Osteocyte (in vitro differentiated cells): ENCODE measurements around the gene TMEM95. TPM values are rescaled to one million over a fixed set of nuclear protein-coding genes. Genes with fewer than 3 reads are reported as not detected.

ENCODE experiments used
- DNase-seq: peaks from one replicate; pipeline ENCODE4 v3.0.0; 2021; ENCODE audit warnings: mixed read lengths; ENCODE audit not compliant: unreplicated experiment; ENCODE audit errors: extremely low spot score
- H3K27ac Mint-ChIP-seq: one replicate; pipeline ENCODE4 v1.8.0; 2021; ENCODE audit warnings: mild to moderate bottlenecking, mixed read lengths; ENCODE audit not compliant: unreplicated experiment
- H3K27me3 Mint-ChIP-seq: one replicate; pipeline ENCODE4 v1.8.0; 2021; ENCODE audit warnings: mixed read lengths; ENCODE audit not compliant: unreplicated experiment
- H3K36me3 Mint-ChIP-seq: one replicate; pipeline ENCODE4 v1.8.0; 2021; ENCODE audit warnings: mixed read lengths; ENCODE audit not compliant: unreplicated experiment
- H3K4me1 Mint-ChIP-seq: one replicate; pipeline ENCODE4 v1.8.0; 2021; ENCODE audit warnings: mixed read lengths; ENCODE audit not compliant: unreplicated experiment
- H3K4me3 Mint-ChIP-seq: one replicate; pipeline ENCODE4 v1.8.0; 2021; ENCODE audit warnings: mild to moderate bottlenecking, moderate library complexity, mixed read lengths; ENCODE audit not compliant: unreplicated experiment
- H3K9me3 Mint-ChIP-seq: one replicate; pipeline ENCODE4 v1.8.0; 2021; ENCODE audit warnings: mixed read lengths; ENCODE audit not compliant: unreplicated experiment
- total RNA-seq: library from RNA; stranded (reverse); gene quantifications from 2 replicates; pipeline ENCODE4 v1.2.1, GENCODE V29; 2021
- TF ChIP-seq, protein P1 (sequence below): fragments of 200-600 bp; sonication (generic); IDR thresholded peaks from 2 replicates; pipeline ENCODE4 v1.5.0; 2021; ENCODE audit warnings: antibody characterized with exemption, mild to moderate bottlenecking, moderate library complexity

TMEM95 gene
- total RNA-seq, 1 donor from 2014 or later = not detected

DNA sequence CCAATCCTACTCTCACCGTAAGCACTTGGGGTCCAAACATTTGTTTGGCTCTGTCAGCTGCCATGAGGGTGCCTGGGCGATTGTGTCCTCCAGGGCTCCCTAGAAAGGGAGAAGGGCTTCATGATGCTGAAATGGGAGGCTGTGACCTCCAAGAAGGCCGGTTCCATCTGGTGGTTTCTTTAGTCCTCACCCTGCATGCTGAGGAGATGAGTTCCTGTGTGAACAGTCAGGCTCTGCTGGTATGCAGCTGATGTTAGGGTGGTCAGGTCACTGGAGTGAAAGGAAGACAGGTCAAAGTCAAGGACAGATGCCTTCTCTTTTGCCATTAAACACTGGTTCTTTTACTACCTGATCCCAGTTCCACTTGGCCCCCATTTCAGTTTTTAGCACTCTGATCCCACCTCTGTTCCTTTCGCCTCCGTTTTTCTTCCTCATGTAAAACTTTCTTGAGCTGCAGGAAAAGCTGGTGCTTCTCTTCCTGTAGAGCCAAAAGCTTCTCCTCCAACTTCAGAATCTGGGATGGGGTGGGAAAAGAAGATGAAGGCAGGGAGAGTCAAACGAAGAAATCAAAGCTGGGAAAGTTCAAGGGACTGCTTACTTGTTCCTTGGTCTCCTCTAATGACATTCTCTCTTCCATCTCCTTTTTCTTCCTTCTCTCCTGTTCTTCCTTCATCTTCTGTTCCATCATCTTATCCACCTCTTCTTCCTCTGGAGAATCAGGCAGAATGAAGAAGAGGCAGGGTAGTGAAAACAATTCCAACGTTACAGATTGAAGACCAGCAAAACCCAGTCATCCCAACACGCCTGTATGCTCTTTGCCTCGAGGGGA lies 40.9 kb upstream of the TMEM95 start:
- no peak for DNase-seq
- Mint-ChIP-seq H3K4me3 (peak overlapping the region; percentile 78), H3K9me3 (no peaks in the 10 kb centered on the region), H3K36me3 (peaks cover 46% of the 10 kb centered on the region), H3K4me1 (peaks cover 39% of the 10 kb centered on the region), H3K27ac (peak overlapping the region; percentile 72), H3K27me3 (no peaks in the 10 kb centered on the region)
- TF ChIP-seq, protein P1, sequence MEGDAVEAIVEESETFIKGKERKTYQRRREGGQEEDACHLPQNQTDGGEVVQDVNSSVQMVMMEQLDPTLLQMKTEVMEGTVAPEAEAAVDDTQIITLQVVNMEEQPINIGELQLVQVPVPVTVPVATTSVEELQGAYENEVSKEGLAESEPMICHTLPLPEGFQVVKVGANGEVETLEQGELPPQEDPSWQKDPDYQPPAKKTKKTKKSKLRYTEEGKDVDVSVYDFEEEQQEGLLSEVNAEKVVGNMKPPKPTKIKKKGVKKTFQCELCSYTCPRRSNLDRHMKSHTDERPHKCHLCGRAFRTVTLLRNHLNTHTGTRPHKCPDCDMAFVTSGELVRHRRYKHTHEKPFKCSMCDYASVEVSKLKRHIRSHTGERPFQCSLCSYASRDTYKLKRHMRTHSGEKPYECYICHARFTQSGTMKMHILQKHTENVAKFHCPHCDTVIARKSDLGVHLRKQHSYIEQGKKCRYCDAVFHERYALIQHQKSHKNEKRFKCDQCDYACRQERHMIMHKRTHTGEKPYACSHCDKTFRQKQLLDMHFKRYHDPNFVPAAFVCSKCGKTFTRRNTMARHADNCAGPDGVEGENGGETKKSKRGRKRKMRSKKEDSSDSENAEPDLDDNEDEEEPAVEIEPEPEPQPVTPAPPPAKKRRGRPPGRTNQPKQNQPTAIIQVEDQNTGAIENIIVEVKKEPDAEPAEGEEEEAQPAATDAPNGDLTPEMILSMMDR = no peak

DNA sequence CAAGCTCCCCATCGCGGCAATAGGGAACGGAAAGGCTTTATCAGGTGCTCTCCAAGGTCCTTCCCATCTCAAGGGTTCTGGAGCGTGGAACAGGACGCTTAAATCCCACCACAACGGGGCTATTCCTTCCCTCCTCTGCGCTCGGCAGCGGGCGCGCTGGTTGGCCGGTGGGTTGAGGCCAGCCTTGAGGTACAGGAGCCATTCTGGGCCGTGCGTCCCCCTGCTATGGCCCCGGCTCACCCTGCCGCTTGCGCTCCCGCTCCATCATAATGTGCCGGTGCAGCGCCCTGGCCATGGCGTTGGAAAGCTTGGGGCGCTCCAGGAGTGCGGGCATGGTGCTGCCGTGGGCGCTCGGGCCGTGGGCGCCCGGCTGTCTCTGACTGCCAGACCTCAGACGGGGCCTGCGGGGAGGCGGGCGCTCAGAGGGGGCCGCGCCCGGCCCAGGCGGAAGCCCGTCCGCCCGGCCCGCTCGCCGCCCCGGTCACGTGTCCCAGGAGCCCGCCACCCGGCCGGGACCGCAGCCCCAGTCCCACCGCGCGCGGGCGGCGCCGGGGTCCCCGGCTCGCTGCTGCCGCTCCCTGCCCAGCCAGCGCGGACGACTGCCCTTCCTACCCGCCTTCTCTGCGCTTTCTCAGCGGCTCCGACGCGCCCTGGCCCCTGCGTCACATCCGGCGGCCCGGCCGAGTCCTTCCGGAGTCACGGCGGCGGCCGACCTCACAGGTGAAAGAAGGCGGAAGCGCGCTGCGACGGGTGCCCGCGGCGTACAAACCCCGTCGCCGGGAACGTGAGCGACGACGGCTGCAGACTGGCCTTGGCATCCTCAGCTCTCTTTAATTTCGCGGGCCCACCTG lies 40.0 kb upstream of the TMEM95 start, which contains the start of gene GPS2:
TSS of gene GPS2 (minus strand) at position 642 of the 851 bp plus-strand sequence. CDS start at position 334, 308 bp downstream.
- Mint-ChIP-seq H3K27me3 (no peaks in the 10 kb centered on the region), H3K9me3 (no peaks in the 10 kb centered on the region), H3K4me3 (peak within 1 kb of the TSS; percentile 79), H3K36me3 (peaks cover 42% of the 10 kb centered on the region), H3K4me1 (peaks cover 31% of the 10 kb centered on the region), H3K27ac (peak within 1 kb of the TSS; percentile 77)
- DNase-seq = peak; percentile 93
- TF ChIP-seq, protein P1 = no peak

DNA sequence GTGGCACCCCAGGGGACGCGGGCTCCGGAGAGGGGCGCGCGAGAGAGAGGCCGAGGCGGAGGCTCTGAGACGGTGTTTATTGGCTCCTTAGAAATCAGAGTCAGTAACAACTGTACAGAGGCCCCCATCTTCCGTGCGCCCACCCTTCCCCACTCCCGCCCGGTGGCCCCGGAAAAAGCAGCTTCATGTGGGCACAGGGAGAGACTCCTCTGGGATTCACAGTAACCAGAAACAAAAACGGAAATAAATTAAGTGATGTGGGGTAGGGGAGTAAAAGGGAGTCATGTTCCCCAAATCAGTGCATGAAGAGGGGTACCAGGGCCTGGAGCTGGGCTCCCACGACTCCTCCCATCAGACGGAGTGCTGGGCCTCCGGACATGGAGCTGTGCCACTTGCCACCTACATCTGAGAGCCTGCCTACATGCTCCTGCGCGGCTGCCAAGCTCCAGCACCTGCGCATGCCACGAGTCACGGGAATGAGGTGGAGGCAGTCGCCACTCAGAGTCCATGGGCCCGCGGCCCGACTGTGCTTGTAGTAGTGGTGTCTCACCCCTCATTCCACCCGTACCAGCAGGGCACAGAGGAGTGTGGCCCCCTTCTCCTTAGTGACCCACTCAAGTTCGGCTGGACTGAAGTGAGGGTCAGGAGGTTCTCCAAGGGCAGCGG lies 39.3 kb upstream of the TMEM95 start:
- peak overlapping the region; percentile 77 for H3K27ac Mint-ChIP-seq
- no peaks in the 10 kb centered on the region for H3K27me3 Mint-ChIP-seq
- TF ChIP-seq, protein P1 = no peak
- H3K4me3 Mint-ChIP-seq = peak overlapping the region; percentile 79
- DNase-seq = no peak
- peaks cover 35% of the 10 kb centered on the region for H3K36me3 Mint-ChIP-seq
- H3K9me3 Mint-ChIP-seq = no peaks in the 10 kb centered on the region
- H3K4me1 Mint-ChIP-seq = peaks cover 25% of the 10 kb centered on the region

DNA sequence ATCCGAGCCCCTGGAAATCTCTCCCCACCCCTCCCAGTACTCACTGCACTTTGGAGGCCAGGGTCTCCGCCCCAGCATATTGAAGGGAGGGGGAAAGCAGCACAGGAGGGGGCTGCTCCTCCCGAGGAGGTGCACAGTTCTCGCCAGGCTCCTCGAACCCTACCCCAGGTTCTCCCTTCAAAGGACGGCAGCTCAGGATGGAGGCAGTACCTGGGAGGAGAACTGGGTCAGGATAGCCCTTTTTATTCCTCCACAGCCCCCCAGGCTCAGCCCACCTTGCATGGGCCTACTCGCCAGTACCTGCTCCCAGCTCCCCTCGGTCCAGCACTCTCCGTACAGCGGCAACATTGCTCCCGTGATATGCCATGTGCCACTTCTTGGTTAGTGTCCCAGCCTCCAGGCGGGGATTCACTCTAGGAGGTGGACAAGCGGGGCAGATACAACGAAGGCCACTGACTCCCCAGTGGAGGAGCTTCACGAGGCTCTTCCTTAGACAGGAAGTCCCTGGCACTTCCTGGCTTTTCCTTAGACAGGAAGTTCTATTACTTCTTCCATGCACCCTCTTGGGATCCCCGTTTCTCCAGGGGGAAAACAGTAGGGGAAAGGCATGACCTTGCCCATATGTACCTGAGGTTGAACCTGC lies 37.7 kb upstream of the TMEM95 start:
- TF ChIP-seq, protein P1 = no peak
- no peak for DNase-seq
- peaks cover 31% of the 10 kb centered on the region for H3K36me3 Mint-ChIP-seq
- peaks cover 23% of the 10 kb centered on the region for H3K4me1 Mint-ChIP-seq
- H3K27me3 Mint-ChIP-seq = no peaks in the 10 kb centered on the region
- H3K27ac Mint-ChIP-seq = peak overlapping the region; percentile 18
- H3K9me3 Mint-ChIP-seq = no peaks in the 10 kb centered on the region
- H3K4me3 Mint-ChIP-seq = peak overlapping the region; percentile 54
